GM10248 (cell line): ENCODE measurements around the gene CIROP.
A peak's percentile ranks its signal among the peaks of the same experiment; 100 is the strongest.

ENCODE experiments used
- CTCF ChIA-PET: fragments of 300-600 bp; sonication (Branson Sonifier 250); formaldehyde crosslinking; extraction: SDS; loops from one replicate; lab custom pipeline; 2021; ENCODE audit warnings: antibody characterized with exemption; lab: Yijun Ruan, JAX
- POLR2A ChIA-PET: fragments of 350-650 bp; sonication (Branson Sonifier 250); formaldehyde crosslinking; extraction: SDS; loops from one replicate; lab custom pipeline; 2020; ENCODE audit warnings: antibody characterized with exemption; lab: Yijun Ruan, JAX
- DNase-seq: peaks from one replicate; pipeline ENCODE4 v3.0.0; 2012; ENCODE audit errors: extremely low spot score
- CTCF ChIP-seq: IDR thresholded peaks from 2 replicates; pipeline ENCODE4 v1.5.1; 2012; ENCODE audit warnings: mild to moderate bottlenecking, low read depth; ENCODE audit errors: extremely low read depth, missing control alignments, control extremely low read depth

The CIROP gene

GRCh38 chr14:23055147-23055550 lies 49.6 kb downstream of the CIROP start:
- POLR2A ChIA-PET: interaction anchor here (1.6 kb wide), 1 partner anchor 69 kb away, joined by 3 read pairs; no protein-coding TSS in a partner anchor
- no peak for TF ChIP-seq CTCF
- CTCF ChIA-PET: interaction anchor here (1.0 to 24.2 kb wide), 11 partner anchors 11 to 92 kb away, joined by 3 to 834 read pairs (median 18); partner anchors contain the start of genes AJUBA and PSMB11
- no peak for DNase-seq

GRCh38 chr14:23054000-23054811 lies 50.6 kb downstream of the CIROP start:
- peak; percentile 53 for DNase-seq
- POLR2A ChIA-PET: no interaction called here
- CTCF ChIA-PET: interaction anchor here (0.6 to 24.2 kb wide), 8 partner anchors 10 to 82 kb away, joined by 3 to 834 read pairs (median 53); partner anchors contain the start of genes AJUBA and PSMB11
- peak; percentile 51 for TF ChIP-seq CTCF

GRCh38 chr14:23053426-23053825 lies 51.4 kb downstream of the CIROP start:
- POLR2A ChIA-PET: no interaction called here
- DNase-seq: no peak
- TF ChIP-seq CTCF: no peak
- CTCF ChIA-PET: interaction anchor here (0.6 to 24.2 kb wide), 7 partner anchors 9 to 81 kb away, joined by 3 to 834 read pairs (median 79); partner anchors contain the start of genes AJUBA and PSMB11

- POLR2A ChIA-PET: no interaction called here
- DNase-seq: no peak
- TF ChIP-seq CTCF: no peak
- CTCF ChIA-PET: interaction anchor here (1.0 to 24.2 kb wide), 7 partner anchors 8 to 81 kb away, joined by 3 to 834 read pairs (median 79); partner anchors contain the start of genes AJUBA and PSMB11
Observed at GRCh38 chr14:23052671-23053070, 52.1 kb downstream of the CIROP start.

- no peak for TF ChIP-seq CTCF
- ChIA-PET POLR2A (no interaction called here), CTCF (interaction anchor here (1.0 to 24.2 kb wide), 6 partner anchors 8 to 79 kb away, joined by 3 to 834 read pairs (median 42); partner anchors contain the start of genes AJUBA and PSMB11)
- no peak for DNase-seq
Observed at GRCh38 chr14:23052182-23052623, 52.6 kb downstream of the CIROP start.
